GM12892 (cell line): ENCODE measurements around the gene HSPA8.

Experiments
- POLR2A ChIP-seq: IDR thresholded peaks from 2 replicates; pipeline ENCODE4 v1.6.1; 2011; ENCODE audit warnings: low read depth, low read length, control low read depth
- TAF1 ChIP-seq: IDR thresholded peaks from 2 replicates; pipeline ENCODE4 v1.6.1; 2011; ENCODE audit warnings: low read depth, mild to moderate bottlenecking, control low read depth, low read length, borderline replicate concordance

GRCh38 chr11:123060277-123061000 lies 1.5 kb downstream of the HSPA8 start:
- TF ChIP-seq TAF1 (no peak), POLR2A (peak; percentile 22; the same call in 1 of the 2 replicates)
